Activated T-cell treated with anti-CD3 and anti-CD28 coated beads for 4 hours (primary cell): ENCODE data around the gene SPATA20.

Source experiments
- DNase-seq: peaks from one replicate; pipeline ENCODE4 v3.0.0-alpha.2; 2020

SPATA20 gene

DNA sequence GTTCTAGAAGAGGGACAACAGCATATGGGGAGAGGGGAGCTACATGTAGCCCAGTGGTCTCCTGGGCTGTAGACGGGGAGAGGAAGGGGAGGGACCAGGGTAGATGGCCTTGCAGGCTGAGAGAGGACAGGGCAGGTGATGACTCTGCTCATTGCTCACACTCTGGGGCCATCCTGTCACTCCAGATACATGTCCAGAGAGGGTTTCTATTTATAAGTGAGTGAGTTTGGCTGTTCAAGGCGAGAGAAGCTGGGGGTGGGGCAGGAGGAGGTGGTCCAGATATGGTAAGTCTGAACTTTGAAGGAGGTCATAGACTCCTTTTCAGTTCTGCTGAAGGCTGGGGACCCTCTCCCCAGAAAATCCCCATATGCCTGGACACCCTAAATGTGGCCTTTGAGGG lies 35.8 kb downstream of the SPATA20 start:
- DNase-seq: no peak

DNA sequence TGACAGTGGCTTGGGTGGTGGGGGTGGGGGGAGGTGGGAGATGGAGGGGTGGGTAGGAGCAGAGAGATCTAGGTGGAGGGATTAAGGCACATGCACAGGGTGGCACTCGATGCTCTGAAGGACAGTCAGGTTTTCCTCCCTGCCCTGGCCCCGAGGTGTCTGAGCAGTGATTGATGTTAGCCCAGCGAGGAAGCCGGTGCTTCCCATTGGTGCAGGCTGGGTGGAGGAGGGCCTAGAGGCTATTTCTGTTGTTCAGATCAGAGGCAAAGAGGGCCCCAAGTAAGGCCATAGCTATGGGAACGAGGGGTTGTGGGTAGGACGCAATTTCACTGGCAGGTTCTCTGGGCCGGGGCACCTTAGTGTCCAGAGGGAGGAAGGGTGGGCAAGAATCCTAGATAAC lies 36.7 kb downstream of the SPATA20 start:
- no peak for DNase-seq

DNA sequence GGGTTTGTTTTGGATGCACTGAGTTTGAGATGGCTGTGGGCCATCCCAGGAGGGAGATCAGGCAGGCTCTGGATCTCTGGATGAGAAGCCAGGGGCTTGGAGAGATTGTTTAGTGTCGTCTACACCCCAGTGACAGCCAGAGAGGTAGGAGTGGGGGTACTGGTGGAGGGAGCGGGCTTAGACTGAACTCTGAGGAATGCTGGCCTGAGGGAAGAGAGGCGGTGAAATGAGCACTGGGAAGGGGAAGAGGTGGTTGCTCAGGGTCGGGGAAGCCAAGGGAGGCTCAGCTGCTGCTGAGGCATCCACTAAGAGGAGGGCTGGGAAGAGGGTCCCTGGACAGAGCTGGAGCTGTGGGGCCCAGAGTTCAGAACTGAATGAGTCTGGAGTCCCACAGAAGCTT lies 37.1 kb downstream of the SPATA20 start:
- no peak for DNase-seq

DNA sequence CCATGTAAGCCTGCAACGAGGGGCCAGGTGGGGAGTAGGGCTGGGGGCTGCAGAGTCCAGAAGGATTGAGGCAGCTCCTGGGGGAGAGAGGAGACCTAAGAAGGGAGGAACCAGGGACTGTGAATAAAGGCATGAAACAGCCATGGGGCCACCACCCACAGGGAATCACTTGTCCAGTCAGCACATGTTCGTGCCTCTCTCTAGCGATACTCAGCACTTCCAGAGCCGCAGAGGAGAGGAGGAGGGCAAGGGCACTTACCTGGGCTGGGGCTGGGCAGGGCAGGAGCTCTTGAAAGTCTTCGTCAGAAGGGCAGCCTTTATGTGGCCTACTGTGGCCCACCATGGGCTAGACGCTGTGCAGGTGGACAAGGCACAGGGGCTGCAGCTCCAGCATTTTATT lies 37.8 kb downstream of the SPATA20 start:
- DNase-seq: no peak

DNA sequence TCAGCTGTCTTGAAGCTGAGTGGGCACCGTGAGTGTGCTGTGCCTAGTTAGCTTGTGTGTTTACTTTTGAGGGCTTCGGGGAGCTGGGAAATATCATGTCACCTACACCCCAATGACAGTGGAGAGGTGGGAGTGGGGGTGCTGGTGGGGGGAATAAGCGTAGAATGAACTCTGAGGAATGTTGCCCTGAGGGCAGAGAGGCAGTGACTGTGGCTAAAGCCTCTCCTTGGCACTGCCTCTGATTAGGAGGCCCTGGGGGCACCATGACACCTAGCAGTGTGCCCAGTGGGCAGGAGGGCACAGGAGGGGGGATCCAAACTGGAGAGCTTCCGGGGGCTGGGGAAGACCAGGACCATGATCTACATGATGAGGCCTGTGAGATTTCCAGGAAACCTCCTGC lies 38.4 kb downstream of the SPATA20 start:
- DNase-seq: no peak

DNA sequence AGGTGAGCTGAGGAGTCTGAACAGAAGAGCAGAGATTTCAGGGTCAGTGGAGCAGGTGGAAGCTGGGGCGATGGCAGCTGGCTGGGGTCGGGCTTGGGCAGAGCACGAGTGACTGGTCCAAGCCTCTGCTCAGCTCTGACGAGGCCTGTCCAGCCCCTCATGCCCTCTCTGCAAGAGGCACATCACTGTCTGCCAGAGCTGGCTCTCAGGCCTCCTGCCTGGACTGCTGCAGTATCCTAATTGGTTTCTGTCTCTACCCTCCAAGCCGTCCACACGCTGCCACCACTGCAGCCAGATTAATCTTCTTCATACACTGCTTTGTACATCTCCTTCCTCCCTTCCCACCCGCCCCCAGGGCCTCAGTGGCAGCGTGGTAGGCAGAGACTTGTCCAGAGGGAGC lies 38.9 kb downstream of the SPATA20 start:
- DNase-seq: no peak

DNA sequence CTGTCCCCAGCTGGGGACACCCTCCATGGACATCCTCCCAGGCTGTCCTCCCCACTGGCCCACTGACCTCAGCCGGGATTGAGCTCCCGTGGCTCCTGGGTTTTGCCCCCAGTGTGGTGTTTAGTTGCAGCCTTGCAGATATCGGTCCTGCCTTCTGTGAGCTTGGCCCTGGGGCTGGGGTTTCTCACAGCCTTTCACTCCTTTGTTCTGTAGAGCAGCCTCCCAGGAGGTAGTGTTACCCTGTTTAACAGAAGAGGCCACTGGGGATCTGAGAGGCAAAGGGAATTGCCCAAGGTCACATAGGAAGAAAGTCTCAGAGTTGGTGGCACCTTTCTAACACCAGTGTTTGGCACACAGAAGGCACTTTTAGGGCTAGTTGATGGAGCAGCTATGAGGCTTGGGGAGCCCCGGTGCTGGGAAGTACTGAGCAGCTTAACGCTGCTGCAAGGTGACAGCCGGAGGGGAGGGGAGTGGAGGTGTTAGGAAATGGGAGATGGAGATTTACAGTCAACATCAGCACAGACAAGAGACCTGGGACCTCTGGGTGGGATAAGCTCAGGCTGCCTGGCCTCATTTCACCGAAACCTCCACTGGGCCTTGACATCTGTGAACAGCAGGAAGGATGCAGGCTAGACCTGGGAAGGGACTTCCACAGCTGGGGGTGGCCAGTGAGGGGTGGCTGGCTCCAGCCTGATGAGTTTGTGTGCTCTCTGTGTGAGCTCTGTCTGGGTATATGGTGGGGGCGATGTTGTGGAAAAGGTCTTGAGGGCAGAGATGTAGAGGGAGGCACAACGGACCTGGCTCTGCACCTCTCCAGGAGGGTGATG lies 39.7 kb downstream of the SPATA20 start:
- DNase-seq: no peak

DNA sequence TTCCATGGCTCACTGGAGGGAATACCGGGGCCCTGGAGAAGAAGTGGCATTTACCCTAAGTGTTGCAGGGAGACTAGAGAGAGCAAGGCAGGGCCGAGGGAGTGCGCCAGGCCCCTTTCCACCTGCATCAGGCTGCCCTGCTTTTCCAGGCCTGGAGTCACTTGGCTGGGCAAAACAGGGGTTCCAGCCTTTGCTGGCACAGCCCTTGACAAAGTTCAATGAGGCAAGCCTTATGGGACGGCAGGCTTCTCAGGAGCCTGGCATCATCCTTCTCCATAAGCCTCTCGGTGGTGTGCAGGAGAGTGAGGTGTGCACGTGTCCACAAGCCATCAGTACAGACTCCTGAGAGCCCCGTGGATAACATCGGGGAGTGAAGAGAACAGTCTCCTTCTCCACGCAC lies 40.6 kb downstream of the SPATA20 start:
- no peak for DNase-seq

DNA sequence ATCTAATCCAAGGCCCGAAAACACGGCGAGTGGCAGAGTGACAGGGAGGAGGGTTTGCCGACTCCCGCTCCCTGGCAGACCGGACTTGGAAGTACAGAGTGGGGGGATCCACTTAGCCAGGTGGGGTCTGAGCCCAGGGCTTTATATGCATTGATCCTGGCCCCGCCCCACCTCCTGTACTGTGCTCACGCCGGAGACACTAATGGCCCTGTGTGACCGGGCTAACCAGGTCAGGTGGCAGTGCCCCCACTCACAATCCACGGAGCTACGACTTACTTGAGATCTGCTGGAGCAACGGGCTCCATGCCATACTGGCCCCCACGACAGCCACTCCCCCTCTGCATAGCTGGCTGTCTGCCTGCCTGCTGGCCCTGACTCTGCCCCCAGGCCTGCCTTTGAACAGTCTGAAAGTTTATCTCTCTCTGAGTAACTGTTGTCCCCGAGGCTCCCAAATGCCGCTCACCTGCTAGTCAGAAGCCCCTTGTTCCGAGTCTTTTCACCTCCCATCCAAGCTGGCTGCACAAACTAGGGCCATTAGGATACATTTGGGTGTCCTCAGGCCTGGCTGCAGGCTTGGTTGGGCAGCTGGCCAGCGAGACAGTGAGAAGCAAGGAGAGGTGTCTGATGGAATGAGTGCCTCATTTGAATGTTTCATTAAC lies 41.5 kb downstream of the SPATA20 start:
- DNase-seq: no peak

DNA sequence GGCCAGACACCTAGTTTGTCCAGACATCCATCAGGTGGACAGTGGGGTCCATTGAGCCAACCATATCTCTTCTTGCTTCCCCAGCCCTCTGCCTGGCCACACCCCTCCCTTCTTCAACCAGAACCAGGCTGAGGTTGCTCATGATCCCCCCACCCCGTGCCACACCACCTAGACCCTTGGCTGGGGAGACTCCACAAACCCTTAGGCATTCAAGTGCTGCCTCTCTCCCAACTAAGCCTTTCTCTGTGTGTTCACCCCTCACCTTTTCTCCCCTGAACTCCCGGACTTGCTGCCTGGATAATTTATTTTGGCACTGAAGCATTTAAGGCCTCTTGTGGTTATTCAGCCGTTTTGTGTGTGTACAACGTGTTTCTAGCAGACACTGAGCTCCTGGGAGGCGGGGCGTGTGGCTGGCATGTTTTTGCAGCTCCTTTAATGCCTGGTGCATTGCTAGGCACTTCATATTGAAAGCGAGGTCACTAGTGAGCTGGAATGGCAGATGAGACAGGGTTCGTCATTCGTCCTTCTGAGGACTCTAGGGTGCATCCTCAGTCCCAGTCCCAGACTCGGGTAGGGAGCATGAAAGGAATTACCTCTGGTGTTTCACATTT lies 42.2 kb downstream of the SPATA20 start:
- DNase-seq: no peak

DNA sequence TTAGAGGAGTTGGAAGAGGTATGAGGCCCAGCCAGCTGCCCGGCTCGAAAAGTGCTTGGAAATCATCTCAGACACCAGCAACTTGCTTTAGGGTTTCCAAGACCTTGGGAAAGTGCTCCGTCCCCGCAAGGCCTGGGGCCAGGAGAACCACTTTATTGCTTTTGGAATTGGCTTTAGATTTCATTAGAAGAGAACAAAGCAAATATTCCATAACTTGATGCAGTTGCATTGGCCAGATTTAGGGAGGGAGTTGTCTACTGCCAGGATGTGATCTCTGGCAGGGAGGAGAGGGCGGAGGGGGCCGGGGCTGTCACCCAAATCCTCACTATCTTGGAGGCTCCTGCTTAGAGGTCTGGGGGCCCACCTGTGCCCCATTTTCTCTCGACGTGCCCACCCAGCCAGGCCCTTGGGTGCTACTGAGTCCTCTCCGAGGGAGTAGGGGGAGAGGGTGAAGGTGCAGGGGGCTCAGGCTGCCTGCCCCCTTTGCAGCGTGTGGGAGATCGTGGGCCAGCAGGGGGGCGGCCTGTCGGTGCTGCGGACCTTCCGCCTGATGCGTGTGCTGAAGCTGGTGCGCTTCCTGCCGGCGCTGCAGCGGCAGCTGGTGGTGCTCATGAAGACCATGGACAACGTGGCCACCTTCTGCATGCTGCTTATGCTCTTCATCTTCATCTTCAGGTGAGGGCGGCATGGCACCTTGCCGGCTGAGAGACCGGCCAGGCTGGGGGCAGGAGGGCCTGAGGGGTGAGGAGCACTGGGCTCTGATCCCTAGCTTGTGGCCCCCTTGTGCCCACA lies 44.2 kb downstream of the SPATA20 start:
- DNase-seq: no peak

DNA sequence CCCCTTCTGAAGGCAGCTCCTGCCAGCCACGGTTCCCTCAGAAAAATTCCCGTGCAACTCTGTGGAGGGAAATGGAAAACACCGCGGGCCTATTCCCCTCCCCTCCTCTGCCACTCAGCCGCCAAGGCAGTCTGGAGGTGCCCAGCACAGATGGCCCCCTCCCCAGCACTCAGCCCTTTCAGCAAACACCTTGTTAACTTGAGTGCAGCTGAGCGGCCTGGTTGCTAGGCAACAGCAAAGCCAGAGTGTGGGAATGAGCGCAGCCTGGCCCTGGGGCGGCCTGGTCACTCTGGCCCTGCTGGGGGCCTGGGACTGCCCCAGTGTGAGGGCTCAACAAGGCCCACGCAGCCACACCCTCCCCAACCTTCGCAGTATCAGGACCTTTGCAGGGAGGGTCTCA lies 46.3 kb downstream of the SPATA20 start:
- DNase-seq: no peak

DNA sequence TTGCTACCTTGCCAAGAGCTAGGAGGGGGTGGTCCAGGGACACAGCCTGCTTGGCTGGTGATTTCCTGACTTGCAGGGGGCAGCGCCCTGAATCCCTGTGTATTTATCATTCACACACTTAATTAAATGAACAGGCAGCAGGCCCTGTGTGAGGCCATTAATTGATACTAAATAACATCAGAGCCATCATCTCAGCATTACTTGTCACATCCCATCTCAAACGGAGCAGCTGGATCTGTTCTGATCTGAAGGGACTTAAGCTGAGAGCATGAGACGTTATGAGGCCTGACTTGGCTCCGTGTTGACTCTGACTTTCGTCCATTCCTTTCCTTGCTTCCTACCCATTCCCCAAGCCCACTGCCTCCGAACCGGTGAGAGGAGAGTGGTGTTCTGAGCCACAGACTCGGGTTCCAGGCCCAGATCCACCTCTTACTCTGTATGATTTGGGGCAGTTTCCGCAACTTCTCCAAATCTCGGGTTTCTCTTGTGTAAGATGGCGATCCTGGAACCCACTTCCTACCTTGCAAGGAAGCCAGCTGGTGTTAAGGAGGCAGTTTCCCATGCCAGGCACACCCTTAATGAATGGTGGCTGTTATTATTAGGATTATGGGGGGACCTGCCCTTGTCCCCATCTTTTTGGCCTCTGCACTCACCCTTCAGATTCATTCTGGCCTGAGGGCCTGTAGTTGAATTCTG lies 47.3 kb downstream of the SPATA20 start:
- DNase-seq: no peak

DNA sequence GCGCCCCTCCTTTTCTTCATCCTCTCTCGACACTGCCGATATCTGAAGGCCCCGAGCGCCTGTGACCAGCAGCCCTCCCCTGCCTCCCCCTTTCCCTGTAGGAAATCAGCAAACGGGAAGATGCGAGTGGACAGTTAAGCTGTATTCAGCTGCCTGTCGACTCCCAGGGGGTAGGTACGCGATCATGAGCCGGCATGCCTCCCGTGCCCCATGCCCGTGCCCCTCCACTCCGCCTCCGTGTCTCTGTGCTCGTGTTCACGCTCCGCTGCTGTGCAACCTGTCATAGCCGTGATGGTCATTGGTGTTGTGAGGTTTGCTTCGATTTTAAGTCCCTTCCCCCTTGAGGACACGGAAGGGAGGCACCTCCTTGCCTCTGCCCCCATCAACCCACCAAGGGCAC lies 47.9 kb downstream of the SPATA20 start:
- no peak for DNase-seq

DNA sequence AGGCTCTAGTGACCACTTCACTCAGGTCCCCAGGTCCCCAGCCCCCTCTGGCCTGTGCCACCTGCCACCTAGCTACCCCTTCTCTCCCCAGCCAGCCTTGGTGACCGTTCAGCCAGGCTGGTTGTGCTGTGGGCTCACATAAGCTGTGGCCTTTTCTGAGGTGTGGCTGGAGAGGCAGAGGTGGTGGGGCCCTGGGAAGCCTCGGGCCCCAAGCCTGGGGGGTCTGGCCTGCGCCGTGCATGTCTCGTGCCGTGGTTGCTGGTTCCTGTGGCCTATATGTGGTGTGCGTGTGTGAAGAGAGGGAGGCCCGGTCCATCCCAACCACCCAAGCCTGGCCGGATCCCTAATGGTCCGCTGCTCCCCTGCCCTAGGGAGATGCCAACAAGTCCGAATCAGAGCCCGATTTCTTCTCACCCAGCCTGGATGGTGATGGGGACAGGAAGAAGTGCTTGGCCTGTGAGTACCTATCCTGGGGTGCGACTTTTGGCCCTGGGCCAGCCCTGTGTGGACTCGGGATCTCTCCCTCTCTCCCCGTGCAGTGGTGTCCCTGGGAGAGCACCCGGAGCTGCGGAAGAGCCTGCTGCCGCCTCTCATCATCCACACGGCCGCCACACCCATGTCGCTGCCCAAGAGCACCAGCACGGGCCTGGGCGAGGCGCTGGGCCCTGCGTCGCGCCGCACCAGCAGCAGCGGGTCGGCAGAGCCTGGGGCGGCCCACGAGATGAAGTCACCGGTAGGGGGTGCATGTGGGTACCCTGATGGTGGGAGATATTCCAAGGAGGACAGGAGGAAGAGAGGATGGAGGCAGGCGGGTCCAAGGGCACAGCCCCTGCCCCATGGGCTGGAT lies 49.4 kb downstream of the SPATA20 start:
- no peak for DNase-seq

DNA sequence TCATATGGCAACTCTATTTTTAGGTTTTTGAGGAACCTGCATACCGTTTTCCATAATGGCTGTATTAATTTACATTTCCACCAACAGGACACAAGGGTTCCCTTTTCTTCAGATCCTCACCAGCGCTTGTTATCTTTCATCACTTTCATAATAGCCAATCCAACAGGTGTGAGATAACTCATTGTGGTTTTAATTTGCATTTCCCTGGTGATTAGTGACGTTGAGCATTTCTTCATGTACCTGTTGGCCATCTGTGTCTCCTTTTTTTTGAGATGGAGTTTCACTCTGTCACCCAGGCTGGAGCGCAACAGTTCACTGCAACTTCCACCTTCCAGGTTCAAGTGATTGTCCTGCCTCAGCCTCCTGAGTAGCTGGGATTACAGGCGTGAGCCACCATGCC lies 51.5 kb downstream of the SPATA20 start:
- DNase-seq: no peak

DNA sequence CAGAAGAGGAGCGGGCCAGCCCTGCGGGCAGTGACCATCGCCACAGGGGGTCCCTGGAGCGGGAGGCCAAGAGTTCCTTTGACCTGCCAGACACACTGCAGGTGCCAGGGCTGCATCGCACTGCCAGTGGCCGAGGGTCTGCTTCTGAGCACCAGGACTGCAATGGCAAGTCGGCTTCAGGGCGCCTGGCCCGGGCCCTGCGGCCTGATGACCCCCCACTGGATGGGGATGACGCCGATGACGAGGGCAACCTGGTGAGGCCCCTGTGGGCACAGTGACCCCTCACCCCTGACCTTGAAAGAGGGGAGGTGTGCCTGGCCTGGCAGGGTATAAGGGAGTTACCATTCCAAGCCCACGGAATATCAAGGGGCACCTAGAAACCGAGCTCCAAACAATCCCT lies 52.6 kb downstream of the SPATA20 start:
- DNase-seq: no peak

DNA sequence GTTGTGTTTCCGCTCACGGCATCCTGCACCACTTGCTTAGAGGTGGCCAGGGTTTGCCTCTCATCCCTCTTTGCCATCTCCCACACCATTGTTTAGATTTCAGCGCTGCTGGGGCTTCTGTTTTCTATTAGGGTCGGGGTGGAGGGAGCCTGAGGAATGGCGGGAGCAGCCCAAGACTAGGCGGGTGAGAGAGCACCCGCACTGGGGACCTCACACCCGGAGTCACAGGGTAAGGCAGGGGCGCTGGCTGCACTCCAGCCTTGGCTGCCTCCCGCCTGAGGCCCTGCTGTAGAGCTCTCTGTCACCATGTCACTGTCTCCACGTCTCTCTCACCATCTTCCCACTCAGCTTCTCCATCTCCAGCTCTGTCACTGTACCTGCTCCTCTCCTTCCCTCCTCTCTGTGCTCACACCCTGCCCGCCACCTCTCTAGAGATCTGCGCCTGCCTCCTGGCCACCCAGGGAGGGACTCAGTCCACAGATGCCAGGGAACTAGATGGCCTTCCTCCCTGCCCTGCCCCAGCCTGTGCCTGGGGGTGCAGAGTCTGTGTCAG lies 54.9 kb downstream of the SPATA20 start:
- no peak for DNase-seq

DNA sequence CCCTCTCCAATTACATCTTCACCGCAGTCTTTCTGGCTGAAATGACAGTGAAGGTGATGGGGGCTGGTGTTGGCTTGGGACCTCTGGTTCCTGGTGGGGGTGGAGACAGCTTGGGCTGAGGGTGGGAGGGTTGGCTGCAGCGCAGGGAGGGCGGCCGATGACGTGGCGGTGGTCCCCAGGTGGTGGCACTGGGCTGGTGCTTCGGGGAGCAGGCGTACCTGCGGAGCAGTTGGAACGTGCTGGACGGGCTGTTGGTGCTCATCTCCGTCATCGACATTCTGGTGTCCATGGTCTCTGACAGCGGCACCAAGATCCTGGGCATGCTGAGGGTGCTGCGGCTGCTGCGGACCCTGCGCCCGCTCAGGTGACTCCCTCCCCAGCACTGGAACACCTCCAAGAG lies 55.9 kb downstream of the SPATA20 start:
- DNase-seq: no peak

DNA sequence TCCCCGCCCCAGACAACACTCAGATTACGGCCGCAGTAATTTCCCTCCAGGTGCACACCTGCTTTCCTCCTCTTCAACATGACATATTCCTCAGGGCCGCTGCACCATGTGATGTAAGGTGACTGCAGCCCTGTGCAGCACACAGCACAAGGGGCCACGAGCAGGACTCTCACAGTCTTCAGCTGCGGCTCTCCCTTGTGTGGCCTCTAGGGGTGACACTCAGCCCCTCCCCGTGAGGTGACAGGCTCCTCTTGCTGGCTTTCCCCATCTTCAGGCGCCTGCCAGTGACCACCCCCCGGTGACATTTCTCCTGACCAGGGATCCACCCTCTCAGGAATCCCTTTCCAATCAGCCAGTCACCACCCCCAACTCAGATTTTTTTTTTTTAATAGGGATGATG lies 56.4 kb downstream of the SPATA20 start:
- no peak for DNase-seq

DNA sequence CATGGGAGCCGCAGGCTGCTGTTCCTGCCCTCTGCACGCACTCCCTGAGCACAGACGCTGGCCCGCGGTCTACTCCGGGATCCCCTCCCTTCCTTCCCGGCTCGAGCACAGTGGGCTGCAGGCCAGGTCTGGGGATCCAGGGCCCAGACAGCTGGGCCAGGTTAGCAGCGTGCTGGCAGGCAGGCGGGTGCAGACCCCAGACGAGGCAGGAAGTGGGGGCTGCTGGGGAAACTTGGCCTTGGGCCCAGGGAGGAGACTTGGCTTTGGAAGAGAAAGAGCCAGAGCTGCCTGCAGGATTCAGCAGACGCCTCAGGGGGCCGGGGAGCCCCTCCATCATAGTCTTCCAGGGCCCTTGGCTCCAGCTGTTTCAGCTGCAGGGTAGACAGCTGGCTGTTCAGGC lies 57.5 kb downstream of the SPATA20 start:
- DNase-seq: no peak

DNA sequence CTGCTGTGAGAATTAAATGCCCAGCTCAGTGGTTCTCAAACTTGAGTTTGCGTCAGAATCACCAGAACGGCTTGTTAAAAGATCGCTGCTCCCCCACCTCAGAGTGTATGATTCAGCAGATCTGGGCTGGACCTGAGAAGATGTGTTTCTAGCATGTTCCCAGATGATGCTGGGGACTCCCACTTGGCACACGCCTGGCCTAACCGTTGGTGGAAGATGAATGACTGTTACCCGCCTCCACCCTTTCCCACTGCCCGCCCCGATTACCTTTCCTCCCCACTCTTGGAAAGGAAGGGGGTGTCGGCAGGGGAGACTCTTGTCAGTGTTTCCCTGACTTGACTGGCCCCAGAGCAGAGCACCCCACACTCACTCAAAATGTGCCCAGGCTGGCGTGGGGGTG lies 58.5 kb downstream of the SPATA20 start:
- DNase-seq: no peak
